ENCODE measurements around the gene SLC26A1.
"Not testable (repeated sequence)": the region's sequence is repeated elsewhere in the genome, so short reads cannot be mapped to it uniquely, and the experiment has no call there.

SLC26A1 gene

GRCh38 chr4:999882-1000425 is 6.8 kb upstream of the SLC26A1 start:
- DNase-seq (ENCODE audit: low read depth in 2 of 2, low spot score in 1 of 2) = no peak

DNA sequence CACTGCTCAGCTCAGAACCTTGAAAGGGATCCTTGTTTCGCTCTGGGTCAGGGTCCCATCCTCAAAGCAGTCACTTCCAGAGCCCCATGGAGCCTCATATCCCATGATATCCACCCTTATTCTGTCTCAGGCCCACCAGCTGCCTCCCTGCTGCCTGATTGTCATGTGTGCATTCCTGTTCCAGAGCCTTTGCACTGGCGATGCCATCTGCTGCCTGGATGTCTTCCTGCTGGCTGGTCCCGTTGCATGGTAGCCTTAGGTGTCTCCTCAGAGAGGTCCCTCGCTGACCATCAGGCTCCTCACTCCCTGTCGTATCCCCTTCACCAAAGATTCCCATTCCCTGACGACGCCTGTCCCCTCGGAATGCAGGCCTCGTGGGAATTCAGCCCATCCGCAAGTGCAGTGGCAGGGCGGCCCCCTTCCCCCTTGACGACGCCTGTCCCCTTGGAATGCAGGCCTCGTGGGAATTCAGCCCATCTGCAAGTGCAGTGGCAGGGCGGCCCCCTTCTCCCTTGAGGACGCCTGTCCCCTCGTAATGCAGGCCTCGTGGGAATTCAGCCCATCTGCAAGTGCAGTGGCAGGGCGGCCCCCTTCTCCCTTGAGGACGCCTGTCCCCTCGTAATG is 6.1 kb upstream of the SLC26A1 start:
- not testable (repeated sequence) for DNase-seq (ENCODE audit: low read depth in 2 of 2, low spot score in 1 of 2)

GRCh38 chr4:998096-998691 is 5.0 kb upstream of the SLC26A1 start:
- DNase-seq (ENCODE audit: low read depth in 2 of 2, low spot score in 1 of 2) = no peak

DNA sequence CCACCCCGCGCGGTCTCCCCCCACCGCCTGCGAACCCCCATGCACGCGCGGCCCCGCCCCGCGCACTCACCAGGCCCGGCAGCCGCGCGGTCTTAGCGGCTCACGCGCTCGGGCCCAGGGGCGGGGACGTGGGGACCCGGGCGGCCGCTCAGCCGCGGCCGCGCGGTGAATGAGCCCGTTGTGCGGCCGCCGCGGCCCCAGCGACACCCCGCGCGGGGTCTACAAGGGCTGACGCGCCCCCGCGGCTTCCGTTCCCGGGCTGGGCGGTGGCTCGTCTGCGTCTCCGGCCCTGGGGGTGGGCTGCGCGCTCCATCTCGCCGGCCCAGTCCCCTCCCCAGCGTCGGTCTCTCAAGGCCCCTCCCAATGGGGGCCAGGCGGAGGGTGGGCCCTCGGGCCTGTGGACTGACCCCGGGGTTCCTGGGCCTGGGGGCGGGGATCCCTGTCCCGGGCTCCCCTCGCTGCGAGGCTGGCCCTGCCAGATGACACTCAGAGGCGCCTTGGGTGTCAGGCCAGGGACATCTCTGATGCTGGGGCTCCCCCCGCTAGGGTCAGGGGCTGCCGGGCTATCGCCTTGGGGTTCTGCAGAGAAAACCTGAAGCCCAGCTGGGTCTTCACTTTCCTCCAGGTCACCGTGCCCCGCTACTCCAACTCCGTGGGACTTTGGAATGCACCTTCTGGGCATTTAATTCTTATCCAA is 4.3 kb upstream of the SLC26A1 start:
- DNase-seq (ENCODE audit: low read depth in 2 of 2, low spot score in 1 of 2) = no peak

DNA sequence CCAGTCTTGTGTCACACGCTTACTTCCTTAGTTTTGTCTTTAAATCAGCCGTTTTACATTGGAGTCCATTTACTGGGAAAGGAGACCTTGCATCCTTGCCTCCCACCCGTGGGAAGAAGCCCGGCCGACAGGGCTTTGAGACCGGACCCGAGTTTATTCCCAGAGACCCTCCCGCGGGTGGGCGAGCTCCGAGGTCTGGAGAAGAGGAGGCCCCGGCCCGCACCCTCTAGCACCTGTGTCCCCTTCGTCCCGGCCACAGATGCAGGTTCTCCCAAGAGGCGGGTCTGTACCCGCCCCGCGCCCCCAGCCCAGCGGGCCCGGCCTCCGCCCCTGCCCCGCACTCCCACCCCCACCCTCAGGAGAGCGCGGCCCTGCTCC is 3.8 kb upstream of the SLC26A1 start:
- no peak for DNase-seq (ENCODE audit: low read depth in 2 of 2, low spot score in 1 of 2)

- no peak for DNase-seq (ENCODE audit: low read depth in 2 of 2, low spot score in 1 of 2)
Observed at GRCh38 chr4:996030-996996, 3.1 kb upstream of the SLC26A1 start.

- no peak for DNase-seq (ENCODE audit: low read depth in 2 of 2, low spot score in 1 of 2)
Observed at GRCh38 chr4:995311-996026, 2.3 kb upstream of the SLC26A1 start.

GRCh38 chr4:992297-993110 is 700 bp downstream of the SLC26A1 start:
- no peak for DNase-seq (ENCODE audit: low read depth in 2 of 2, low spot score in 1 of 2)

DNA sequence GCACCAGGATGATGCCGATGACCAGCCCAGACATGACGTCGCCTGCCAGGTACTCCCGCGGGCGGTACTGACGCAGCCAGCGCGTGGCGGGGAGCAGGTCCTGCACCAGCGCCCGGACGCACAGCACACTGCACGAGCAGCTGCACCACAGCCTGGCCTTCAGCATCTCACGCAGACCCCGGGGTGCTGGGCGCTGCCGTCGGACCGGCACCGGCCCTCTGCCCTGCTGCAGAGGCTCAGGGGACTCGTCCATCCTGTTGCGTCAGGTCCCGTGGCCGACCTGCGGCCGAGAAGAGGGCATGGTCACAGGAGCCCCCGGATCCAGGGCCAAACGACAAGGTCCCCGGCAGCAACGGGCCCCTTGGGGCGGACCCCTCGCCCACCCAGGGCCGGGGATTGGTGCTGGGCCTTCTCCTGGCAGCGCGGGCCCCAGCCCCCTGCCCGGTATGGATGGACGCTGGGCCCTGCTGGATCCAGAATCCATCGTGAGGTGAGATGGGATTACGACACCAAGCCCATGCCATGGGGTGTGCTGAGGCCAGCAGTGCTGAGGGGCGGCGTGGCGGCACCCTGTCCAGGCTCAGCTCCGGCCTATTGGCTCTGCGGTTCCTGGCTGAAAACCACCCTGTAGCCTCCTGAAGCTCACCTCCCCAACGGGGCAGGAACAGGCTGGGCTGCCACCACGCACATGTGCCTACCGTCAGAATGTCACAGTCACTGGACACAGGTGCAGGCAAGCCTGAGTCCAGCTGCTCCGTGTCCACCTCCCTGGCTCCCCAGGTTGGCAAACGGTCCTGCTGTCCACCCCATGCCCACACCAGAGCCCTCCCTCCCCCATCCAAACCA is 1.5 kb downstream of the SLC26A1 start:
- DNase-seq (ENCODE audit: low read depth in 2 of 2, low spot score in 1 of 2) = no peak

DNA sequence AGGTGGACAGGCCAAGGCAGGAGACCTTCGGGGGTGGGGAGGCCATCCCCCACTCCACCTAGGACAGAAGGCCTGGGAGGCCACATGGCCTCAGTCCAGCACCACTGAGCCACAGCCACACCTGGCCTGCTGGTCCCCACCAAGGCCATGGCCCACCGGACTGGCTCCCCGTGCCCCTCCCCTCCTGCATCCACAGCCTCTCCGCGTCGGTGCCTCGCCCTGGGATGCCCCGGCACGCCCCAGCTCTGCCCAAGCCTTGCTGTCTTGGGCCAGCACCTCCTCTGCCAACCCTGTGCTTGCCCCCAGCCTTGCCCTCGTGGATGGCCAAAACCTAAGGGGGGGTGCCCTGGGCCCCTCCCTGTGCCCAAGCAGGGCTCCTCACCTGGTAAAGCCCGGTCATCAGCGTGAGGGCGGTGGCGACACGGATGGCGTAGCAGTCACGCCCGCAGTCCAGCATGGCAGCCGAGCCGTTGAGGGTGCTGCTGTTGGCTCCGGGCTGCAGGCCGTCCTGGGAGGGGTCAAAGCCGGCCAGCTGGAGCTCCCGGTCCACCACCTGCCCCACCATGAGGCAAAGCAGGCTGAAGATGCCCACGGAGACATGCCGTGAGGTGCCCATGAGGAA is 2.3 kb downstream of the SLC26A1 start:
- no peak for DNase-seq (ENCODE audit: low read depth in 2 of 2, low spot score in 1 of 2)

GRCh38 chr4:989722-990471 is 3.3 kb downstream of the SLC26A1 start:
- DNase-seq (ENCODE audit: low read depth in 2 of 2, low spot score in 1 of 2) = no peak

DNA sequence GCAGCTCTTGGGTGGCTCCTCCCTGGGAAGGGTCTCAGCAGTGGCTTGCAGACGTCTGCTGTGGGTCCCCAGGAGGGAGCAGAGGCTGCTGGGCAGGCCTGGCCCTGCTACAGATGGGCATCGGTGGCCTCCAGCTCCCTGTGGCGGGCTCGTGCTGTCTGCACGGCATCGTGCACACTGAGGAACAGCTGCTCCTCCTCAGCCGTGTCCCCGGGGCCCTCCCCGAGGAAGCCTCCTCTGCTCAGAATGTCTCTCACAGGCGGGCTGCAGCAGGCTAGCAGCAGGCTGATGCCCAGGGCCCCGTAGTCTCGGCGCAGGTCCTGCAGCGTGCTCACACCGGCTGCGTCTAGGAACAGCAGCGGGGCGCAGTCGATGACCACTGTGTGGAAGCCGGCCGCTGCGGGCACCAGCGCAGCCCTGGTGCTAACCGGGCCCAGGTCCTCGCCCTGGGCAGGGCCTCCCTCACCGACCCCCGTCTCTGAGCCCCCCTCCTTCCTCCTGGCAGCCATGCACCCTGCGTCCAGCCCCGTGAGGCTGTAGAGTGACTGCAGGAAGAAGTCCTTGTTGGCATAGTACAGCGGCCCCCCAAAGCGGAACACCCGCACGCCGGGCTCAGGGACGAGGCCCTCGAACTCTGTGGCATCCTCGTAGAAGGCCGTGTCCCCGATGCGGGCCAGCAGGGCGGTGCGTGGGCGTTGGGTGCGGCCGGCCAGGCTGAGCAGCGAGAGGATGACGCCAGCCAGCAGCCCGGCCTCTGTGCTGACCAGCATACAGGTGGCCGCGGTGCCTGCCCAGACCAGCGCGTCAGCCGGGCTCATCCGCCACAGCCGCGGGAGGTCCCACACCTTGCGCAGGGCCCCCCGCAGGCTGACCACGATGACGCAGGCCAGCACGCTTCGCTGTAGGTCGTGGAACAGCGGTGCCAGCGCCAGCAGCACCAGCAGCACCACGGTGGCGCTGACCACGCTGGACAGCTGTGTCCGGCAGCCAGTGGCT is 4.2 kb downstream of the SLC26A1 start:
- no peak for DNase-seq (ENCODE audit: low read depth in 2 of 2, low spot score in 1 of 2)

DNA sequence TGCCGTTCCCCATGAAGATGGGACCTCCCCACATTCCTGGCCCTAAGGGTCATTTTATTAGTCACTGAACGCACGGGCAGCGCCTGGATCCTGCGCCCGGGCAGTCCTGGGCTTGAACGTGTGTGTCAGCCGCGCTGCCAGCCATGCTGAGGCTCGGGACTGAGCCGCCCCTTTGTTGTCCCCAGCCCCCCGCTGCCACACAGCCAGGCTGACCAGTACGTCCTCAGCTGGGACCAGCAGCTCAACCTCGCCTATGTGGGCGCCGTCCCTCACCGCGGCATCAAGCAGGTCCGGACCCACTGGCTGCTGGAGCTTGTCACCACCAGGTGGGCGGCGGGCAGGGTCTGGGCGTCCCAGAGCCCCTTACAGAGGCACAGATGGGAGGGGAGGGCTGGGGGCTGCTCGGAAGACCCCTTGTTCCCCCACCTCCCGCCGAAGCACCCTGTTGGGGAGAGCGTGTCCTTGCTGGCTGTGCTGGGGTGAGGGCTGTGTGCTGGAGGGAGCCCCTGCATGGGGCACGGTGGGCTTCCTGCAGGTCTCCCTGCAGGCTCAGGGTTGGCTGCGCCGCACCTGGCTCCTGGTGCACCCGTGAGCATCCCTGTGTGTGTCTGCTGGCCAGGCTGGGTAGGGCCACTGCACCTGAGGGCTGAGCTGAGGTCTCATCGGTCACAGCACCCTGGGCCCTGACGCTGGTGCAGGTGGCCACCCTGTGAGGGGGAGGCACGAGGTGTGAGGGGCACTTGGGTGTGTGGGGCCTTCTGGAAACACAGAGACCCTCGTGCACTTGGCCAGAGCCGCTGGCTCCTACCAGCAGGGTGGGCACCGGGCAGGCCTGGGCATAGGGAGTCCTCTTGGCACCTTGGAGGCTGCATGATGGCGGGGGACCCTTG is 5.3 kb downstream of the SLC26A1 start:
- no peak for DNase-seq (ENCODE audit: low read depth in 2 of 2, low spot score in 1 of 2)

GRCh38 chr4:986879-987623 is 6.2 kb downstream of the SLC26A1 start, which contains the start of gene IDUA:
TSS of gene IDUA (plus strand) at chr4:987044. CDS start at chr4:987085, 41 bp downstream.
- DNase-seq (ENCODE audit: low read depth in 2 of 2, low spot score in 1 of 2) = peak in 1 of 2 donors; percentile 76

All from stimulated activated CD8-positive, alpha-beta memory T cell treated with anti-CD3 and anti-CD28 coated beads, Interleukin-4, amount 100 ng/mL, for 1 hour (primary cell).